HepG2 (cell line): ENCODE data around the gene YWHAQ. TPM values are rescaled to one million over a fixed set of nuclear protein-coding genes. Genes with fewer than 3 reads are reported as not detected.

Experiments
- ATAC-seq: fragments of 200-7000 bp; cut with Tn5 transposase; 3 replicates; pipeline ENCODE4 v1.9.1; 2020; ENCODE audit warnings: mild to moderate bottlenecking, moderate library complexity
- BruUV-seq: library from RNA; stranded (reverse); fragments of 400-500 nt; replicated peaks from 2 replicates; lab custom pipeline; 2021; lab: Mats Ljungman, UMichigan
- CTCF ChIA-PET: fragments of 300-600 bp; formaldehyde crosslinking; extraction: SDS; loops from one replicate; lab custom pipeline; 2021; ENCODE audit warnings: low total read pairs, inconsistent platforms, low intra/inter-chr PET ratio; lab: Yijun Ruan, JAX
- POLR2A ChIA-PET: fragments of 350-600 bp; sonication (Branson Sonifier 250); formaldehyde crosslinking; loops from one replicate; lab custom pipeline; 2020; ENCODE audit warnings: antibody characterized with exemption, inconsistent platforms; lab: Yijun Ruan, JAX
- DNase-seq: peaks from one replicate; pipeline ENCODE4 v3.0.0-alpha.2; 2015; ENCODE audit warnings: low spot score
- FAIRE-seq: peaks from 3 replicates; lab custom pipeline; 2011; peaks lifted over from hg19 to GRCh38; lab: Jason Lieb, UNC
- H2AFZ ChIP-seq: one replicate; pipeline ENCODE4 v1.6.1; 2011; ENCODE audit warnings: low read length, inconsistent platforms
- H3K27ac ChIP-seq: fragments of 300-600 bp; 3 replicates; pipeline ENCODE4 v1.8.0; 2011; ENCODE audit warnings: mixed run types, mild to moderate bottlenecking, mixed read lengths, low read length, inconsistent platforms; ENCODE audit not compliant: insufficient read depth; ENCODE audit errors: extremely low read length
- H3K27me3 ChIP-seq, 2 experiments: fragments of 200-600 bp in 1 of 2; 2 replicates in 1 of 2; 3 replicates in 1 of 2; pipeline versions ENCODE4 v1.6.0 to v1.8.0; 2011; ENCODE audit warnings: low read length in 2 of 2, mild to moderate bottlenecking in 2 of 2, moderate library complexity in 2 of 2, inconsistent platforms in 1 of 2; ENCODE audit not compliant: insufficient read depth in 2 of 2, control insufficient read depth in 1 of 2
- H3K36me3 ChIP-seq, 2 experiments: fragments of 200-600 bp in 1 of 2; replicated peaks in 1 of 2; 2 replicates in 1 of 2; 3 replicates in 1 of 2; pipeline versions ENCODE4 v1.5.1 to v1.8.0; 2011; ENCODE audit warnings: low read length in 2 of 2, inconsistent platforms in 1 of 2; ENCODE audit not compliant: insufficient read depth in 2 of 2, control insufficient read depth in 1 of 2
- H3K4me1 ChIP-seq: 2 replicates; pipeline ENCODE4 v1.5.1; 2012; ENCODE audit warnings: low read length, inconsistent platforms; ENCODE audit not compliant: insufficient read depth
- H3K4me2 ChIP-seq: 2 replicates; pipeline ENCODE4 v1.6.0; 2011; ENCODE audit warnings: low read depth, low read length, inconsistent platforms
- H3K4me3 ChIP-seq, 3 experiments: fragments of 200-600 bp in 1 of 3; sonication (generic), shearing (Covaris generic) in 1 of 3; replicated peaks in 1 of 3; 2 replicates each; pipeline ENCODE4 v1.5.1; 2011 to 2016; ENCODE audit warnings: low read length in 3 of 3, inconsistent platforms in 2 of 3, low read depth in 2 of 3, mild to moderate bottlenecking in 2 of 3, control low read depth in 1 of 3, mixed read lengths in 1 of 3; ENCODE audit not compliant: insufficient read depth in 1 of 3
- H3K79me2 ChIP-seq: one replicate; pipeline ENCODE4 v1.6.1; 2011; ENCODE audit warnings: low read length, inconsistent platforms; ENCODE audit not compliant: insufficient read depth
- H3K9ac ChIP-seq: 2 replicates; pipeline ENCODE4 v1.6.0; 2011; ENCODE audit warnings: mild to moderate bottlenecking, low read depth, low read length, inconsistent platforms; ENCODE audit not compliant: insufficient read depth
- H3K9me3 ChIP-seq: 2 replicates; pipeline ENCODE4 v1.5.1; 2012; ENCODE audit warnings: mild to moderate bottlenecking, low read length
- H4K20me1 ChIP-seq: 2 replicates; pipeline ENCODE4 v1.6.0; 2011; ENCODE audit warnings: inconsistent platforms, mild to moderate bottlenecking, low read length, moderate library complexity; ENCODE audit not compliant: insufficient read depth
- ATF1 ChIP-seq: IDR thresholded peaks from 2 replicates; pipeline ENCODE4 v1.6.1; 2016; ENCODE audit warnings: mild to moderate bottlenecking, control low read depth
- CHD4 ChIP-seq: fragments of 200-600 bp; sonication (generic); IDR thresholded peaks from 2 replicates; pipeline ENCODE4 v1.7.0; 2017; ENCODE audit warnings: mild to moderate bottlenecking, low read length, borderline replicate concordance
- MAZ ChIP-seq, 2 experiments: sonication (generic) in 1 of 2; formaldehyde crosslinking in 1 of 2; IDR thresholded peaks; 2 replicates each; pipeline versions ENCODE4 v1.5.0 to v1.6.1; 2012 to 2020; ENCODE audit warnings: low read depth in 2 of 2, mild to moderate bottlenecking in 2 of 2, borderline replicate concordance in 1 of 2, improper control_type of control experiment in 1 of 2, low read length in 1 of 2, missing genetic modification reagents in 1 of 2, moderate library complexity in 1 of 2
- SRSF4 ChIP-seq: fragments of 200-400 bp; formaldehyde crosslinking; IDR thresholded peaks from one replicate; pipeline ENCODE4 v1.6.1; 2018; ENCODE audit warnings: mild to moderate bottlenecking, low read depth, low read length, moderate library complexity; ENCODE audit not compliant: poor library complexity, severe bottlenecking
- TEAD3 ChIP-seq: optimal IDR thresholded peaks from 2 replicates; pipeline ENCODE3; 2016; ENCODE audit warnings: borderline replicate concordance
- ZBTB40 ChIP-seq, 2 experiments: fragments of 450-650 bp in 1 of 2; sonication (generic) in 1 of 2; formaldehyde crosslinking in 1 of 2; IDR thresholded peaks; 2 replicates each; pipeline versions ENCODE4 v1.6.1 to v1.8.0; 2016 to 2022; ENCODE audit warnings: antibody characterized with exemption in 1 of 2, mild to moderate bottlenecking in 1 of 2, missing genetic modification reagents in 1 of 2
- ZNF30 ChIP-seq: sonication (generic); formaldehyde crosslinking; IDR thresholded peaks from 2 replicates; pipeline ENCODE4 v1.5.0; 2020; ENCODE audit warnings: mild to moderate bottlenecking, missing genetic modification reagents
- ZNF530 ChIP-seq: sonication (generic); formaldehyde crosslinking; IDR thresholded peaks from 2 replicates; pipeline ENCODE4 v1.5.0; 2020; ENCODE audit warnings: low read depth, mild to moderate bottlenecking, missing genetic modification reagents
- ZNF543 ChIP-seq: sonication (generic); formaldehyde crosslinking; IDR thresholded peaks from 2 replicates; pipeline ENCODE4 v1.4.0; 2020; ENCODE audit warnings: mild to moderate bottlenecking, missing genetic modification reagents
- ZNF549 ChIP-seq: sonication (generic); formaldehyde crosslinking; IDR thresholded peaks from 2 replicates; pipeline ENCODE4 v1.5.0; 2020; ENCODE audit warnings: missing genetic modification reagents
- whole genome bisulfite sequencing: methylation state at CpG from one replicate; pipeline ENCODE4 v1.1.6; 2017; ENCODE audit warnings: low lambda C conversion rate; 5-methylcytosine and 5-hydroxymethylcytosine counted together
- in situ Hi-C: cut with HindIII; loops from 2 replicates; pipeline ENCODE4 v1.10.0; 2017; ENCODE audit warnings: low pct_unique_long_range_greater_than_20kb; ENCODE audit not compliant: extremely low pct_ligation_motif_present
- intact Hi-C: fragments of 100-400 bp; cut with micrococcal nuclease; formaldehyde crosslinking; loops from one replicate; pipeline ENCODE4 v1.10.0; 2022; ENCODE audit not compliant: unreplicated experiment
- polyA plus RNA-seq, 8 experiments: library from polyadenylated mRNA; depleted of rRNA in 3 of 8; stranded (reverse) in 7 of 8; unstranded in 1 of 8; fragments of >200 nt; fragmentation: Illumina TruSeq in 4 of 8; extraction: Trizol in 4 of 8; gene quantifications; 2 replicates each; pipeline versions ENCODE4 v1.2.1 to v1.2.3, GENCODE V29; 2011 to 2016; ENCODE audit warnings: low read depth in 4 of 8, missing spikeins in 1 of 8, mixed read lengths in 1 of 8; ENCODE audit not compliant: insufficient read depth in 1 of 8
- total RNA-seq, 5 experiments: library from RNA; depleted of rRNA; stranded (reverse); fragments of >200 nt; fragmentation: Illumina TruSeq; extraction: Trizol; gene quantifications; 2 replicates each; pipeline ENCODE4 v1.2.3, GENCODE V29; 2016; ENCODE audit warnings: low read depth in 1 of 5

Gene YWHAQ
- total and polyA plus RNA-seq, 2 of the 13 experiments (the other 11 are each of a cell fraction or from before 2014, with no cell fraction given) = 160 to 304 TPM

DNA sequence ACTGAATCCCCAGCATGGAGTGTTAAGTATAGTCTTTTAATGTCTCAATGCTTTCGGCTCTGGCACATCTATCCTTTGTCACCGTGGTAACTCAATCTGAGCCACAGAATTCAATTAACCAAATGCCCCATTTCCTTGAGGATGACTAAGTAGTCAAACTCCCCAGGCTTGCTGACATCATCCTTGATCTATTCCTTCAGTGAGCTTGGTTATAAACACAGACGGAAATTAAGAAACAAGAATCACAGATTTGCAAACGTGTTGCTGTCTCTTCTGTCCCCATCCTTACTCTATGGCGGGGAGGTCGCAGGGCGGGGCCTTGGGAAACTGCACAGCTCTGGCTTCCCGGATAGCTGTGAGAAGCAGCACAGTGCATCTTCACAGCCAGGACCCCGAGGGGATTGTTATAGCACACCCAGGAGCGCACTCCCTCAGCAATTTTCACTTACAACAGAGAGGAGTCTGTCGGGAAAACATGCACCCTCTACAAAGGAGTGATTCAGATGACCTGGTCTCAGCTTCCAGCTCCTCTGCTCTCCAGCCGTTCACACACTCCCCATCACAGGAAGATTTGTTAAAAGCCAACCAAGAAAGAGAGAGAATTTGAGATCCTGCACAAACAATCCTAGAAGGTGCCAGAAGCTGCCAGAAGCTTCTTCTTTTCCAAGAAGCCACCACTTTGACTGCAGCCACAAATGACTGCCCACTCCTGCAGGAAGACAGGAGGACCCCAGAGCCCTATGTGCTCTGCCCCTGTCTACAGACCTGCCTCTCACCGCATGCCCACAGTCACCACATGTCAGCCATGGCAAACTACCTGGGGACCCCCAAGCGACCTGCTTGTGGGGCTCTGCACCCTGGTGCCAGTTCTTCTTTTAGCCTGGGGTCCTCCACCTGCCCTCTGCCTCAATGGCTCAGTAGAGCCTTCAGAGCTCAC, 44.9 kb upstream of the YWHAQ start (continued):
- TF ChIP-seq ATF1 (CRISPR knock-in tag) (no peak), TEAD3 (no peak), ZNF549 (no peak), ZNF30 (no peak), SRSF4 (no peak)

DNA sequence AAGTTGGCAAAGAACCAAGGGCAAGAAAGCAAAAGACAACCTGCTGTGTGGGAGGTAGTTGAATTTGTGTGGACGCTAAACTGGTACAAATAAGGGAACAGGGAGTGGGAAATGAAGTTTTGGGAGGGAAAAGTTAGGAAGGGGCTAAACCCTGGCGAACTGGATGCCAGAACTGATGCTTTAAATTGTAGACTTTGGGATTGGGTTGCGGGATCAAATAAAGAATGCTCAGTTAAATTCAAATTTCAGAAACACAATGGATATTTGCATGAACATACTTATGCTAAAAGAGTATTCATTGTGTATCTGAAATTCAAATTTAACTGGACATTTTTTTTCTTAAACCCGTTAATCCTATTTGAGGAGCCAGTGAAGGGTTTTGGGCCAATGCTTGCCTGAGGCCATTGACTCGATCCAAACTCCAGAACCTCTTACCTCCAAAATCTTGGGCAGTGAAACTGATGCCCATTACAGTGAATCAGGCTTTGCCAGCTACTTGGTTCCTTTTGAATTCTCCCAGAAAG, 44.2 kb upstream of the YWHAQ start:
- in situ Hi-C loops (no loop called here), intact Hi-C loops (no loop called here)
- FAIRE-seq (no peak), ATAC-seq (no peak), DNase-seq (no peak)
- Histone ChIP-seq H3K27me3 (peaks cover 6 to 31% of the 10 kb centered on the region in 2 experiments; a peak in 4 of 5 replicates), H3K9ac (no peak overlapping the region), H3K27ac (no peak overlapping the region), H3K79me2 (no peaks in the 10 kb centered on the region), H3K9me3 (no peaks in the 10 kb centered on the region), H3K36me3 (no peaks in the 10 kb centered on the region), H4K20me1 (no peaks in the 10 kb centered on the region), H3K4me1 (no peaks in the 10 kb centered on the region), H3K4me2 (no peak overlapping the region), H2AFZ (no peak overlapping the region), H3K4me3 (no peak overlapping the region)
- no TSS peak for BruUV-seq
- 29% methylated on average over 5 of the region's 5 CpGs for WGBS
- ChIA-PET CTCF (no interaction called here), POLR2A (no interaction called here)
- no peak for TF ChIP-seq CHD4
- TF ChIP-seq MAZ (IDR thresholded peaks at IDR 0.05; ENCODE audit: borderline replicate concordance, low read depth, low read length) = no peak
- no peak for TF ChIP-seq MAZ (CRISPR knock-in tag; IDR thresholded peaks at IDR 0.05; ENCODE audit: low read depth)
- TF ChIP-seq ZNF543 (CRISPR knock-in tag) = no peak
- TF ChIP-seq ZNF530 (CRISPR knock-in tag) = no peak
- TF ChIP-seq ZBTB40 (IDR thresholded peaks at IDR 0.05) = no peak
- no peak for TF ChIP-seq ZBTB40 (CRISPR knock-in tag; IDR thresholded peaks at IDR 0.05)
